ENCODE data around the gene SUSD3. TPM values are rescaled to one million over a fixed set of nuclear protein-coding genes. Genes with fewer than 3 reads are reported as not detected.

The SUSD3 gene
- total and polyA plus RNA-seq, 2 of the 8 experiments (the other 6 are each of a cell fraction or from before 2014, with no cell fraction given) = 5.5 to 35.4 TPM

DNA sequence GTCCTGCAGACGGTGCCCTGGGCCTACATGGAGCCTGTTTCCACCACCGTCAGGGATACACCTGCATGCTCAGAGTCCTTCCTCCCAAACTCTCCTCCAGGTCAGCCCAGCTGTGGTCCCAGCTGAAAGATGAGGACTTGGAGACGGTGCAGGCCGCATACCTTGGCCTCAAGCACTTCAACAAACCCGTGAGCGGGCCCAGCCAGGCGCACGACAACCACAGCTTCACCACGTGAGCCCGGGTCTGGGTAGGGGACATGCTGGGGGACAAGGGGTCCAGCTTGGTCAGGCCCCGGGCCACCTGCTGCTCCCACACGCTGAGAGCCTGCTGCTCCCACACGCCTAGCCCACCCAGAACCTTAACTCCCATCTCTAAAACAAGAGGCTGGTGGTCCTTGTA lies 20.9 kb downstream of the SUSD3 start:
- no peak overlapping the region for H3K56ac ChIP-seq (replicated peaks; ENCODE audit: insufficient read length, low read depth, low read length)
- no peak overlapping the region for H3K4me2 ChIP-seq (ENCODE audit: insufficient read depth in 1 of 2, low read depth in 2 of 2, low read length in 2 of 2)
- no peaks in the 10 kb centered on the region for H3K23me2 ChIP-seq (ENCODE audit: low read depth, low read length)
- H3K9ac ChIP-seq (replicated peaks in 1 of 4; ENCODE audit: extremely low read depth in 1 of 4, low read depth in 3 of 4, low read length in 3 of 4) = no peak overlapping the region
- no peak overlapping the region for H2BK120ac ChIP-seq (replicated peaks; ENCODE audit: low read depth, low read length)
- 94% methylated on average over 13 of the region's 13 CpGs; no CpG with 5 or more reads in 1 of the 2 experiments for WGBS, 2 experiments (ENCODE audit: extremely low coverage in 1 of 2, insufficient coverage in 1 of 2, insufficient read length in 1 of 2, insufficient replicate concordance in 2 of 2, low coverage in 1 of 2, low lambda C conversion rate in 2 of 2, missing lambda C conversion rate in 1 of 2)
- no peaks in the 10 kb centered on the region for H4K20me1 ChIP-seq (replicated peaks in 1 of 2; ENCODE audit: control insufficient read depth in 1 of 2, insufficient read depth in 2 of 2, low read length in 2 of 2)
- POLR2A ChIA-PET (ENCODE audit: partially characterized antibody) = no interaction called here
- no peak overlapping the region for H3K18ac ChIP-seq (ENCODE audit: extremely low read depth, low read length)
- H3K79me2 ChIP-seq (ENCODE audit: control insufficient read depth in 1 of 2, insufficient read depth in 2 of 2, low read length in 2 of 2) = no peaks in the 10 kb centered on the region
- H2BK20ac ChIP-seq (ENCODE audit: low read length) = no peak overlapping the region
- no peak overlapping the region for H2BK15ac ChIP-seq (ENCODE audit: low read length)
- H3K4me3 ChIP-seq (ENCODE audit: extremely low read depth in 1 of 4, insufficient read depth in 2 of 4, low read depth in 3 of 4, low read length in 4 of 4) = no peak overlapping the region
- H4K8ac ChIP-seq (ENCODE audit: extremely low read depth, insufficient read depth, low read length) = no peak overlapping the region
- H3K79me1 ChIP-seq (ENCODE audit: low read depth, low read length) = no peaks in the 10 kb centered on the region
- no peak overlapping the region for H3K4ac ChIP-seq (replicated peaks; ENCODE audit: insufficient read length, low read depth, low read length)
- no peak overlapping the region for H2BK12ac ChIP-seq (ENCODE audit: low read depth, low read length)
- H3K36me3 ChIP-seq (ENCODE audit: control insufficient read depth in 2 of 4, insufficient read depth in 4 of 4, low read length in 3 of 4) = no peaks in the 10 kb centered on the region
- TF ChIP-seq YY1 (IDR thresholded peaks at IDR 0.05; ENCODE audit: low read depth, low read length) = no peak
- TF ChIP-seq BCL11A (IDR thresholded peaks at IDR 0.05; ENCODE audit: low read depth in 2 of 2, low read length in 2 of 2) = no peak
- no peak for TF ChIP-seq KDM5A (IDR thresholded peaks at IDR 0.05; ENCODE audit: low read length)
- no peak for TF ChIP-seq TEAD4 (IDR thresholded peaks at IDR 0.05; ENCODE audit: low read depth, low read length)
- no peak for TF ChIP-seq CTBP2 (IDR thresholded peaks at IDR 0.05; ENCODE audit: borderline replicate concordance, insufficient read depth, insufficient read length, low read length)
- no peak for TF ChIP-seq CEBPB (IDR thresholded peaks at IDR 0.05; ENCODE audit: low read depth, low read length)
- no peak for TF ChIP-seq HDAC6 (IDR thresholded peaks at IDR 0.05; ENCODE audit: low read depth, low read length)
- TF ChIP-seq JUND (IDR thresholded peaks at IDR 0.05; ENCODE audit: low read length) = no peak
- no peak for TF ChIP-seq CHD2 (IDR thresholded peaks at IDR 0.05; ENCODE audit: low read length)
- CTCF ChIA-PET (ENCODE audit: partially characterized antibody) = interaction anchor here (0.9 to 1.7 kb wide), 3 partner anchors 30 to 75 kb away, joined by 3 to 6 read pairs (median 4); no protein-coding TSS in a partner anchor
- H4K5ac ChIP-seq (ENCODE audit: insufficient read length, low read depth, low read length) = no peak overlapping the region
- H2BK5ac ChIP-seq (ENCODE audit: low read depth, low read length) = no peak overlapping the region
- H3K9me3 ChIP-seq (ENCODE audit: insufficient read depth in 2 of 2, low read depth in 1 of 2, low read length in 1 of 2) = no peaks in the 10 kb centered on the region
- DNase-seq (ENCODE audit: low read depth in 1 of 2, low spot score in 2 of 2) (no peak), FAIRE-seq (no peak)
- no peak overlapping the region for H3K23ac ChIP-seq (ENCODE audit: insufficient read length)
- H2AK5ac ChIP-seq (ENCODE audit: low read depth, low read length) = no peak overlapping the region
- no peak overlapping the region for H4K91ac ChIP-seq (replicated peaks; ENCODE audit: insufficient read length, low read length)
- no peak overlapping the region for H3K14ac ChIP-seq (ENCODE audit: insufficient read length)
- no peaks in the 10 kb centered on the region for H3K27me3 ChIP-seq (replicated peaks in 1 of 4; ENCODE audit: control insufficient read depth in 3 of 4, extremely low read depth in 1 of 4, insufficient read depth in 3 of 4, low read length in 3 of 4)
- H3K27ac ChIP-seq (ENCODE audit: low read depth, low read length) = no peak overlapping the region
- no peak overlapping the region for H2AFZ ChIP-seq (ENCODE audit: low read length)
- no peaks in the 10 kb centered on the region; a peak in 1 of 7 replicates for H3K4me1 ChIP-seq (replicated peaks in 1 of 4; ENCODE audit: control insufficient read depth in 3 of 4, insufficient read depth in 4 of 4, low read length in 3 of 4)

Data from H1 (cell line).